Upper lobe of left lung (tissue), 6 donors: ENCODE measurements around the gene SLC25A41. TPM values are rescaled to one million over a fixed set of nuclear protein-coding genes. Genes with fewer than 3 reads are reported as not detected.

Source experiments
- ATAC-seq, 2 donors: fragments of 200-7000 bp; cut with Tn5 transposase; one replicate each; pipeline ENCODE4 v1.9.1; 2022; ENCODE audit warnings: mild to moderate bottlenecking in 2 of 2, moderate library complexity in 2 of 2; ENCODE audit not compliant: low FRiP score in 2 of 2
- DNase-seq, 2 donors: peaks; one replicate each; pipeline ENCODE4 v3.0.0-alpha.2; 2019 to 2020
- H3K27ac ChIP-seq, 4 donors: fragments of 200-600 bp; sonication (generic); one replicate each; pipeline ENCODE4 v1.5.1; 2016 to 2019
- H3K27me3 ChIP-seq, 4 donors: fragments of 200-600 bp; sonication (generic); one replicate each; pipeline ENCODE4 v1.5.1; 2017 to 2019
- H3K36me3 ChIP-seq, 4 donors: fragments of 200-600 bp; sonication (generic); one replicate each; pipeline ENCODE4 v1.5.1; 2016 to 2019
- H3K4me1 ChIP-seq, 4 donors: fragments of 200-600 bp; sonication (generic); one replicate each; pipeline ENCODE4 v1.5.1; 2018 to 2019
- H3K4me3 ChIP-seq, 4 donors: fragments of 200-600 bp; sonication (generic); one replicate each; pipeline ENCODE4 v1.5.1; 2017 to 2019; ENCODE audit warnings: mild to moderate bottlenecking in 2 of 4, moderate library complexity in 1 of 4
- H3K9me3 ChIP-seq, 4 donors: fragments of 200-600 bp; sonication (generic); one replicate each; pipeline ENCODE4 v1.5.1; 2018 to 2019
- EP300 ChIP-seq, 4 donors: sonication (generic); formaldehyde crosslinking; IDR thresholded peaks; one replicate each; pipeline ENCODE4 v1.5.1; 2017; ENCODE audit warnings: antibody characterized with exemption in 4 of 4, control low read depth in 2 of 4
- POLR2A ChIP-seq, 4 donors: fragments of 450-650 bp; IDR thresholded peaks; one replicate each; pipeline ENCODE4 v1.5.1; 2016 to 2017; ENCODE audit warnings: antibody characterized with exemption in 4 of 4, mild to moderate bottlenecking in 2 of 4
- POLR2AphosphoS5 ChIP-seq, 2 donors: sonication (generic); formaldehyde crosslinking; IDR thresholded peaks; one replicate each; pipeline ENCODE4 v1.5.1; 2017; ENCODE audit warnings: antibody characterized with exemption in 2 of 2
- WGBS, 2 donors: methylation state at CpG; one replicate each; pipeline ENCODE4 v1.1.5; 2017 to 2018; 5-methylcytosine and 5-hydroxymethylcytosine counted together
- total RNA-seq, 6 donors: library from RNA; depleted of rRNA in 4 of 6; stranded (reverse); fragments of >200 nt in 4 of 6; gene quantifications; one replicate each; pipeline versions ENCODE4 v1.1.0 to v1.2.1, GENCODE V29; 2016 to 2021
- TF ChIP-seq, protein P1 (sequence below), 6 experiments: fragments of 450-650 bp in 4 of 6; fragments of 200-600 bp in 2 of 6; sonication (generic) in 2 of 6; IDR thresholded peaks; one replicate each; pipeline ENCODE4 v1.5.1; 2016 to 2019; ENCODE audit warnings: antibody characterized with exemption in 6 of 6
- donor health status: DM: no; HTN: no; CAD: no; lungs with moderate emphysema.
- donor health status: DM: no; HTN: yes; CAD: no; lungs with severe emphysema.

Gene SLC25A41
- total RNA-seq, 6 donors from 2014 or later: 0.24 to 0.49 TPM; not detected in 4

DNA sequence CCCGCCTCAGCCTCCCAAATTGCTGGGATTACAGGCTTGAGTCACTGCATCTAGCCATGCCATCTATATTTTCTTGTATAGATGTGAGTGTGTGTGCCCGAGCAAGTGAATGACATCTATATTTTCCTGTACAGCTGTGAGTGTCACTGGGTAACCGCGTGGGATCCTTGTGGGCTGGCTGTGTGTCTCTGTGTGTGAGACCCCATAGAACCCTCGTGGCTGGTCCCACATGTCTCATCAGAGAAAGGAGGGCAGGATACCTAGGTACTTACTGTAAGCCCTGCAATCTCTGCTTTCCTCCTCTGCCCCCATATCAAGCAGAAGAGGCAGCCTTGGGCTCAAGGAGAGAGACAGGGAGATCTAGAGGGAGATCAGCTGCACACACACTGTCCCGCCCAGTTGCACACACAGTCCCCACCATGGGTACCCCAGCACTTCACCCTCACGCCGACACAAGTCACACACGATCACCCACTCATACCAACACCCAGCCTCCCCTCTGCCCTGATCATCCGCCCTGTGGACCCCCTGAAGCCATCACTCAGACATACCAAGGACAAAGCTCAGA, 47.4 kb upstream of the SLC25A41 start:
- H3K27ac ChIP-seq: peak overlapping the region; percentile 31 to 85 (median 66)

DNA sequence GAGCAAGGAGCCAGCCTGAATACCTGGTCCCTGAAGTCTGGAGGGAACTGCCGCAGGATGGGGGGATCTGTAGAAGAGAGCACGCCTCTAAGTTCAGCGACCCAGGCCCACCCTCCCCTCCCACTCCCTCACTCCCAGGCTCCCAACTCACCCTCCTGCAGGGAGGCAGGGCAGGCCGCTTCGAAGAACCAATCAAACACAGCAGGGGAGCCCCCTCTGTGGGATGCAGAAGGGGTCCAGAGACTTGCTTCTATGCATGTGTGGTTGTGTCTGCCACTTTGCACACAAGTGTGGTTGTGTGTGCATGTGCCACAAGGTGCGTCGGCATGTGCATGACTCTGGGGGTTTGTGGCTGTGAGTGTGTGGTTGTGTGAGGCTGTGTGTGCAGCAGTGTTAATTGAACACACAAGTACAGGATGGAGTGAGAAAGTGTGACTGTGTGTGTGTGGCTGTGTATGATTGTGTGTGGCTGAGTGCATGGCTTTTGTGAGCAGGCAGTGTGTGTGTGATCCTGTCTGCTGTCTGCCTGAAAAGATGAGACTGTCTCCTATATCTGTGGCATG, 46.4 kb upstream of the SLC25A41 start:
- ATAC-seq (no peak), DNase-seq (no peak)
- Histone ChIP-seq H3K27ac (no peak overlapping the region), H3K27me3 (no peaks in the 10 kb centered on the region), H3K4me3 (no peak overlapping the region), H3K9me3 (no peaks in the 10 kb centered on the region), H3K36me3 (peaks cover 0 to 7% (median 2%) of the 10 kb centered on the region in 4 donors), H3K4me1 (peaks cover 3 to 22% (median 12%) of the 10 kb centered on the region in 4 donors)
- 43 to 72% methylated on average over 5 to 7 of the region's 7 CpGs for WGBS, 2 donors
- TF ChIP-seq, protein P1, sequence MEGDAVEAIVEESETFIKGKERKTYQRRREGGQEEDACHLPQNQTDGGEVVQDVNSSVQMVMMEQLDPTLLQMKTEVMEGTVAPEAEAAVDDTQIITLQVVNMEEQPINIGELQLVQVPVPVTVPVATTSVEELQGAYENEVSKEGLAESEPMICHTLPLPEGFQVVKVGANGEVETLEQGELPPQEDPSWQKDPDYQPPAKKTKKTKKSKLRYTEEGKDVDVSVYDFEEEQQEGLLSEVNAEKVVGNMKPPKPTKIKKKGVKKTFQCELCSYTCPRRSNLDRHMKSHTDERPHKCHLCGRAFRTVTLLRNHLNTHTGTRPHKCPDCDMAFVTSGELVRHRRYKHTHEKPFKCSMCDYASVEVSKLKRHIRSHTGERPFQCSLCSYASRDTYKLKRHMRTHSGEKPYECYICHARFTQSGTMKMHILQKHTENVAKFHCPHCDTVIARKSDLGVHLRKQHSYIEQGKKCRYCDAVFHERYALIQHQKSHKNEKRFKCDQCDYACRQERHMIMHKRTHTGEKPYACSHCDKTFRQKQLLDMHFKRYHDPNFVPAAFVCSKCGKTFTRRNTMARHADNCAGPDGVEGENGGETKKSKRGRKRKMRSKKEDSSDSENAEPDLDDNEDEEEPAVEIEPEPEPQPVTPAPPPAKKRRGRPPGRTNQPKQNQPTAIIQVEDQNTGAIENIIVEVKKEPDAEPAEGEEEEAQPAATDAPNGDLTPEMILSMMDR (IDR thresholded peaks at IDR 0.05): no peak
- no peak for TF ChIP-seq POLR2AphosphoS5 (IDR thresholded peaks at IDR 0.05)
- no peak for TF ChIP-seq POLR2A (IDR thresholded peaks at IDR 0.05)
- TF ChIP-seq EP300 (IDR thresholded peaks at IDR 0.05): no peak

More for the DNA sequence above, 47.4 kb upstream of the SLC25A41 start:
- H3K4me3 ChIP-seq: peak overlapping the region in 3 of 4 donors; percentile 33 to 52 (median 46)
- H3K27me3 ChIP-seq: no peaks in the 10 kb centered on the region
- WGBS, 2 donors: 63 to 80% methylated on average over 7 to 10 of the region's 10 CpGs
- ATAC-seq: no peak
- TF ChIP-seq, protein P1 (IDR thresholded peaks at IDR 0.05): no peak
- no peak for TF ChIP-seq POLR2A (IDR thresholded peaks at IDR 0.05)
- no peak for TF ChIP-seq EP300 (IDR thresholded peaks at IDR 0.05)
- no peak for TF ChIP-seq POLR2AphosphoS5 (IDR thresholded peaks at IDR 0.05)
- peaks cover 3 to 14% (median 7%) of the 10 kb centered on the region in 4 donors for H3K4me1 ChIP-seq
- H3K36me3 ChIP-seq: peaks cover 0 to 4% (median under 1%) of the 10 kb centered on the region in 4 donors
- DNase-seq: no peak
- no peaks in the 10 kb centered on the region for H3K9me3 ChIP-seq

DNA sequence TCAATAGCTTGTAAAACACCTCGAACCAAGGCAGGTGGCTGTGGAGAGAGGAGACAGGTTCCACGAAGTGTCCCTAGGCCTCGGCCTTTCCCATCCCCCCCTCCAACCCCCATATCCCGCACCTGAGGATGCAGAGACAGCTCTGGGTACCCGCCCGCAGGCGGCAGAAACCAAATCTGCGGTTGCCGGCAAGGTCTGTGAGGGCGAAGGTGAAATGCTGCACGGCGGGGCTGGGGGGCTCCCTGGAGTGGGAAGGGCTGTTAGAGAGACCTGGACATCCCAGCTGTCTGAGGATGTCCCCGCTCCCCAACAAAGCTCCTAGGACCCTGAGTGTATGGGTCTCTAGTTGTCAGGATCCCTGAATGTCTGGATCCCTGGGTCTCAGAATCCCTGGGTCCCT, 45.3 kb upstream of the SLC25A41 start:
- TF ChIP-seq, protein P1 (IDR thresholded peaks at IDR 0.05): no peak
- TF ChIP-seq EP300 (IDR thresholded peaks at IDR 0.05) (no peak), POLR2A (IDR thresholded peaks at IDR 0.05) (no peak), POLR2AphosphoS5 (IDR thresholded peaks at IDR 0.05) (no peak)
- H3K27me3 ChIP-seq: no peaks in the 10 kb centered on the region
- no peaks in the 10 kb centered on the region for H3K9me3 ChIP-seq
- WGBS, 2 donors: 90 to 96% methylated on average over 8 to 13 of the region's 13 CpGs
- H3K4me3 ChIP-seq: no peak overlapping the region
- no peak overlapping the region for H3K27ac ChIP-seq
- DNase-seq: peak in 1 of 2 donors; percentile 35
- peaks cover 0 to 7% (median 2%) of the 10 kb centered on the region in 4 donors for H3K36me3 ChIP-seq
- ATAC-seq: no peak
- peaks cover 3 to 22% (median 12%) of the 10 kb centered on the region in 4 donors for H3K4me1 ChIP-seq

DNA sequence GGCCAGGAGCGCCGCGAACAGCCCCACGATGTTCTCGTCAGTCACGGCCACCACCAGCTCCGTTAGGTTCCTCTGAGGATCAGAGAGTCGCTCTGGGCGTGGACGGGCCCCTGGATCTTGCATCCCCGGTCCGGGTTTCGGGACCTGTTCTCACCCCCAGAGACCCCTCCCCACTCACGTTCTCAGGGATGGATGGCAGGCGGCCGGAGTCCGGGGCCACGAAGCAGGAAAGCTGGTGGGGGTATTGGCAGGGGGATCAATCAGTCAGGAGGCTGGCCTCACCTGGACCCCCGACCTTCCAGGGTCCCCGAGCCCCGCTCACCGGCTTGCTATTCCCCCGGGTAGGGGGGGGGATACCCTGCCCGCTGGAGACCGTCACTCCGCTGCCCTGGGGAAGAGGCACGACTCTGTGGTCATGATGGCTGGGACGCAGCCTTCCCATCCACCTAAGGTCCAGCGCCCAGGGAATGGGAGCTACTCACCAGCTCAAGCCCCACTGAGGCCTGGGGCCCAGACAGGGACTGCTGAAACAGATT, 43.4 kb upstream of the SLC25A41 start:
- Histone ChIP-seq H3K4me3 (peak overlapping the region in 3 of 4 donors; percentile 26 to 41 (median 27)), H3K36me3 (peaks cover 0 to 7% (median 2%) of the 10 kb centered on the region in 4 donors), H3K27ac (no peak overlapping the region), H3K4me1 (peaks cover 3 to 22% (median 12%) of the 10 kb centered on the region in 4 donors), H3K27me3 (no peaks in the 10 kb centered on the region), H3K9me3 (no peaks in the 10 kb centered on the region)
- ATAC-seq: no peak
- WGBS, 2 donors: 75 to 76% methylated on average over 4 to 6 of the region's 29 CpGs
- DNase-seq: peak in 1 of 2 donors; percentile 68
- TF ChIP-seq, protein P1 (IDR thresholded peaks at IDR 0.05): no peak
- TF ChIP-seq POLR2A (IDR thresholded peaks at IDR 0.05): no peak
- no peak for TF ChIP-seq EP300 (IDR thresholded peaks at IDR 0.05)
- no peak for TF ChIP-seq POLR2AphosphoS5 (IDR thresholded peaks at IDR 0.05)
